Keratinocyte (primary cell): ENCODE data around the gene MELK. TPM values are rescaled to one million over a fixed set of nuclear protein-coding genes. Genes with fewer than 3 reads are reported as not detected.

Source experiments
- DNase-seq: peaks from one replicate; pipeline ENCODE4 v3.0.0-alpha.2; 2011; ENCODE audit warnings: low read depth, missing footprints, low spot score
- FAIRE-seq: peaks from 2 replicates; lab custom pipeline; 2011; peaks lifted over from hg19 to GRCh38; lab: Jason Lieb, UNC
- H2AFZ ChIP-seq: 2 replicates; pipeline ENCODE4 v1.6.0; 2012; ENCODE audit warnings: low read length, control low read depth, inconsistent platforms; ENCODE audit not compliant: control insufficient read depth
- H3K27ac ChIP-seq: 2 replicates; pipeline ENCODE4 v1.5.1; 2011; ENCODE audit warnings: low read length; ENCODE audit not compliant: control insufficient read depth, insufficient read depth
- H3K27me3 ChIP-seq: 3 replicates; pipeline ENCODE4 v1.6.0; 2011; ENCODE audit warnings: low read length; ENCODE audit not compliant: control insufficient read depth, insufficient read depth; ENCODE audit errors: extremely low read depth
- H3K36me3 ChIP-seq, 2 experiments: 2 replicates in 1 of 2; 3 replicates in 1 of 2; pipeline ENCODE4 v1.5.1; 2011; ENCODE audit warnings: low read length in 2 of 2, mild to moderate bottlenecking in 1 of 2; ENCODE audit not compliant: control insufficient read depth in 2 of 2, insufficient read depth in 2 of 2; ENCODE audit errors: extremely low read depth in 1 of 2
- H3K4me1 ChIP-seq: 3 replicates; pipeline ENCODE4 v1.5.1; 2011; ENCODE audit warnings: low read length; ENCODE audit not compliant: control insufficient read depth, insufficient read depth; ENCODE audit errors: extremely low read depth
- H3K4me2 ChIP-seq: 3 replicates; pipeline ENCODE4 v1.6.0; 2011; ENCODE audit warnings: low read depth, low read length; ENCODE audit not compliant: control insufficient read depth, insufficient read depth; ENCODE audit errors: extremely low read depth
- H3K4me3 ChIP-seq, 3 experiments: fragments of 200-600 bp in 1 of 3; sonication (generic) in 1 of 3; 2 replicates in 2 of 3; 3 replicates in 1 of 3; pipeline ENCODE4 v1.5.1; 2011 to 2016; ENCODE audit warnings: low read length in 3 of 3, mild to moderate bottlenecking in 3 of 3, control low read depth in 2 of 3, inconsistent platforms in 1 of 3, low read depth in 1 of 3, mixed read lengths in 1 of 3, mixed run types in 1 of 3, moderate library complexity in 1 of 3; ENCODE audit not compliant: control insufficient read depth in 2 of 3, insufficient read depth in 2 of 3; ENCODE audit errors: extremely low read depth in 1 of 3
- H3K79me2 ChIP-seq: 2 replicates; pipeline ENCODE4 v1.6.0; 2012; ENCODE audit warnings: low read length; ENCODE audit not compliant: control insufficient read depth, insufficient read depth
- H3K9ac ChIP-seq: 3 replicates; pipeline ENCODE4 v1.6.0; 2011; ENCODE audit warnings: low read length; ENCODE audit not compliant: control insufficient read depth, insufficient read depth; ENCODE audit errors: extremely low read depth
- H3K9me1 ChIP-seq: 3 replicates; pipeline ENCODE4 v1.6.0; 2011; ENCODE audit warnings: low read length; ENCODE audit not compliant: control insufficient read depth, insufficient read depth; ENCODE audit errors: extremely low read depth
- H3K9me3 ChIP-seq: 2 replicates; pipeline ENCODE4 v1.5.1; 2012; ENCODE audit warnings: low read depth, low read length; ENCODE audit not compliant: control insufficient read depth
- H4K20me1 ChIP-seq: 3 replicates; pipeline ENCODE4 v1.6.0; 2011; ENCODE audit warnings: low read length; ENCODE audit not compliant: control insufficient read depth, insufficient read depth; ENCODE audit errors: extremely low read depth
- EZH2 ChIP-seq: IDR thresholded peaks from one replicate; pipeline ENCODE4 v1.6.1; 2012; ENCODE audit warnings: inconsistent platforms, mild to moderate bottlenecking, low read length, moderate library complexity
- dilution Hi-C: fragments of 300-500 bp; cut with MboI; formaldehyde crosslinking; loops from one replicate; pipeline ENCODE4 v1.7.0; 2020; ENCODE audit warnings: low sequenced_read_pairs; ENCODE audit not compliant: extremely low pct_ligation_motif_present
- polyA plus RNA-seq, 5 experiments: library from polyadenylated mRNA; depleted of rRNA in 3 of 5; stranded (reverse) in 3 of 5; stranded (forward) in 1 of 5; unstranded in 1 of 5; fragments of >200 nt; gene quantifications; 1 replicate in 1 of 5; 2 replicates in 3 of 5; 3 replicates in 1 of 5; pipeline versions ENCODE4 v1.2.1 to v1.2.3, GENCODE V29; 2011 to 2012; ENCODE audit warnings: missing spikeins in 2 of 5, low read depth in 1 of 5, low replicate concordance in 1 of 5
- TF ChIP-seq, protein P1 (sequence below), 3 experiments: IDR thresholded peaks in 1 of 3; conservative IDR thresholded peaks in 1 of 3; optimal IDR thresholded peaks in 1 of 3; 2 replicates in 2 of 3; 3 replicates in 1 of 3; pipeline versions ENCODE3 to v1.5.1; 2011; ENCODE audit warnings: low read length in 3 of 3, mild to moderate bottlenecking in 3 of 3, moderate library complexity in 2 of 3, control low read depth in 1 of 3, inconsistent platforms in 1 of 3; ENCODE audit not compliant: insufficient read depth in 2 of 3; ENCODE audit errors: extremely low read depth in 1 of 3

The MELK gene
- polyA plus RNA-seq, 1 donor (not counting 4 experiments of a cell fraction or from before 2014, with no cell fraction given), result 45.3 TPM

DNA sequence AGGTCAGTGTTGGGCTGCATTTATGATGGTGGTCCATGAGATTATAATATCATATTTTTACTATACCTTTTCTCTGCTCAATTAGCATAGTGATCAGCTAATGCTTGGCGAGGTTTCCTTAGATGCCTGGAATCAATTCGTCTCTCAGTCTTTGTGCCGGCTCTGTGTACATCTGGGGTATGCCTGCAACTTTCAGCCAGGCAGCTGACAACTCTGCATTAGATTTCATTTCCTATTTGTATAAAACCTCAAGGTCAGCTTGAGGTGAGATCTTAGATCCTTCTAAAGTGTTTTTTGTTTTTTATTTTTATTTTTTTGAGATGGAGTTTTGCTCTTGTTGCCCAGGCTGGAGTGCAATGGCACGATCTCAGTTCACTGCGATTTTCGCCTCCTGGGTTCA lies 86.8 kb downstream of the MELK start:
- Histone ChIP-seq H3K27ac (no peak overlapping the region), H3K36me3 (peaks cover 0 to 6% of the 10 kb centered on the region in 2 experiments), H4K20me1 (no peaks in the 10 kb centered on the region), H3K9me3 (no peaks in the 10 kb centered on the region), H3K79me2 (no peaks in the 10 kb centered on the region), H3K4me2 (no peak overlapping the region), H3K9ac (no peak overlapping the region), H3K27me3 (no peaks in the 10 kb centered on the region), H3K4me1 (no peaks in the 10 kb centered on the region), H2AFZ (no peak overlapping the region), H3K4me3 (no peak overlapping the region), H3K9me1 (no peaks in the 10 kb centered on the region)
- no peak for FAIRE-seq
- no peak for DNase-seq
- TF ChIP-seq, protein P1, sequence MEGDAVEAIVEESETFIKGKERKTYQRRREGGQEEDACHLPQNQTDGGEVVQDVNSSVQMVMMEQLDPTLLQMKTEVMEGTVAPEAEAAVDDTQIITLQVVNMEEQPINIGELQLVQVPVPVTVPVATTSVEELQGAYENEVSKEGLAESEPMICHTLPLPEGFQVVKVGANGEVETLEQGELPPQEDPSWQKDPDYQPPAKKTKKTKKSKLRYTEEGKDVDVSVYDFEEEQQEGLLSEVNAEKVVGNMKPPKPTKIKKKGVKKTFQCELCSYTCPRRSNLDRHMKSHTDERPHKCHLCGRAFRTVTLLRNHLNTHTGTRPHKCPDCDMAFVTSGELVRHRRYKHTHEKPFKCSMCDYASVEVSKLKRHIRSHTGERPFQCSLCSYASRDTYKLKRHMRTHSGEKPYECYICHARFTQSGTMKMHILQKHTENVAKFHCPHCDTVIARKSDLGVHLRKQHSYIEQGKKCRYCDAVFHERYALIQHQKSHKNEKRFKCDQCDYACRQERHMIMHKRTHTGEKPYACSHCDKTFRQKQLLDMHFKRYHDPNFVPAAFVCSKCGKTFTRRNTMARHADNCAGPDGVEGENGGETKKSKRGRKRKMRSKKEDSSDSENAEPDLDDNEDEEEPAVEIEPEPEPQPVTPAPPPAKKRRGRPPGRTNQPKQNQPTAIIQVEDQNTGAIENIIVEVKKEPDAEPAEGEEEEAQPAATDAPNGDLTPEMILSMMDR (optimal IDR thresholded peaks at IDR 0.05 in 1 of 3, IDR thresholded peaks at IDR 0.05 in 1 of 3, conservative IDR thresholded peaks at IDR 0.05 in 1 of 3; ENCODE audit: extremely low read depth in 1 of 3, insufficient read depth in 2 of 3, low read length in 3 of 3), result no peak
- TF ChIP-seq EZH2, result no peak
- dilution Hi-C loops, result no loop called here

DNA sequence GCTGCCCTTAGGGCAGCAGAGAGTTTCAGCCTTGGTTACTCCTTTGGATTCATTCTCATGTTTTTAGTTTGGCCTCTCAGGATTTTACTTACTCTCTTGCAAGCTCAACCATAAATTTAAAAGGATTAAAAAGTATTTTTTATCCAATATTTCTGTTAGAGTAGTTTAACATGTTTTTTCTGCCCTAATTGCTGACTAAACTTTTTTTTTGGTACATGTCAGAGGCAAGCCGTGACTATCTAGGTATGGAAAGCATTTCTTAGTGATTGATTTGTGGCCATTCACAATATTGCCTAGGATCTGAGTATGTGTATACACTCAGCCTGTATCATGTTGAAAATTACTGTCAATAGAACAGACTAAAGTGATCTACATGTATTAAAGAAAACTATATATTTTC lies 92.1 kb downstream of the MELK start:
- Histone ChIP-seq H4K20me1 (no peaks in the 10 kb centered on the region), H3K27me3 (no peaks in the 10 kb centered on the region), H3K4me1 (peaks cover 6% of the 10 kb centered on the region), H3K9me3 (no peaks in the 10 kb centered on the region), H3K36me3 (peaks cover 0 to 19% of the 10 kb centered on the region in 2 experiments), H3K4me3 (no peak overlapping the region), H3K9ac (no peak overlapping the region), H3K9me1 (no peaks in the 10 kb centered on the region), H3K4me2 (no peak overlapping the region), H2AFZ (no peak overlapping the region), H3K27ac (no peak overlapping the region), H3K79me2 (no peaks in the 10 kb centered on the region)
- no peak for TF ChIP-seq EZH2
- TF ChIP-seq, protein P1 (optimal IDR thresholded peaks at IDR 0.05 in 1 of 3, IDR thresholded peaks at IDR 0.05 in 1 of 3, conservative IDR thresholded peaks at IDR 0.05 in 1 of 3; ENCODE audit: extremely low read depth in 1 of 3, insufficient read depth in 2 of 3, low read length in 3 of 3), result no peak
- FAIRE-seq (no peak), DNase-seq (no peak)
- dilution Hi-C loops, result no loop called here
